Ovary (tissue), 3 donors: ENCODE measurements around the gene IL1RL1.

Experiments
- POLR2A ChIP-seq: fragments of 450-650 bp; IDR thresholded peaks from one replicate; pipeline ENCODE4 v1.6.1; 2017; ENCODE audit warnings: antibody characterized with exemption, mild to moderate bottlenecking, moderate library complexity
- TF ChIP-seq, protein P1 (sequence below), 3 donors: fragments of 450-650 bp in 2 of 3; fragments of 200-600 bp in 1 of 3; IDR thresholded peaks; one replicate each; pipeline versions ENCODE4 v1.5.1 to v1.8.0; 2016 to 2022; ENCODE audit warnings: antibody characterized with exemption in 3 of 3, mild to moderate bottlenecking in 1 of 3
- donor health status: DM: no; HTN: no; CAD: no.

DNA sequence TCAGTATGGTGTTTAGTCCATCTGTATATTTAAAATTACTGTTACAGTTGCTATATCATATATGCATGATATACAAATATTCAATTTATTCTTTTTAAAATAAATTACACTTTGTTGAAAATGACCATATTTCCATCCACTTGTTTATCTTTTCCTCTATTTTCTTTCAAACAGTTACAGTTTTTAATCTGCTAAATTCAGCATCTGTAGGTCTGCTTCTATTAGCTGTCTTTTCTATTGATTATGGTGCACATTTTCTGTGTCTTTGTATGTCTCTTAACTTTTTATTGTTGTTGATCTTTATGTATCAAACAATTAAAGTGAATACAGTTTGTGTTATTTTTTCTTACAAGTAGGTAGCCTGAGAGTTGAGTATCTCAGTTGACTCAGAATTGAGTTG lies 72.4 kb downstream of the IL1RL1 start:
- no peak for TF ChIP-seq POLR2A
- TF ChIP-seq, protein P1, sequence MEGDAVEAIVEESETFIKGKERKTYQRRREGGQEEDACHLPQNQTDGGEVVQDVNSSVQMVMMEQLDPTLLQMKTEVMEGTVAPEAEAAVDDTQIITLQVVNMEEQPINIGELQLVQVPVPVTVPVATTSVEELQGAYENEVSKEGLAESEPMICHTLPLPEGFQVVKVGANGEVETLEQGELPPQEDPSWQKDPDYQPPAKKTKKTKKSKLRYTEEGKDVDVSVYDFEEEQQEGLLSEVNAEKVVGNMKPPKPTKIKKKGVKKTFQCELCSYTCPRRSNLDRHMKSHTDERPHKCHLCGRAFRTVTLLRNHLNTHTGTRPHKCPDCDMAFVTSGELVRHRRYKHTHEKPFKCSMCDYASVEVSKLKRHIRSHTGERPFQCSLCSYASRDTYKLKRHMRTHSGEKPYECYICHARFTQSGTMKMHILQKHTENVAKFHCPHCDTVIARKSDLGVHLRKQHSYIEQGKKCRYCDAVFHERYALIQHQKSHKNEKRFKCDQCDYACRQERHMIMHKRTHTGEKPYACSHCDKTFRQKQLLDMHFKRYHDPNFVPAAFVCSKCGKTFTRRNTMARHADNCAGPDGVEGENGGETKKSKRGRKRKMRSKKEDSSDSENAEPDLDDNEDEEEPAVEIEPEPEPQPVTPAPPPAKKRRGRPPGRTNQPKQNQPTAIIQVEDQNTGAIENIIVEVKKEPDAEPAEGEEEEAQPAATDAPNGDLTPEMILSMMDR (IDR thresholded peaks at IDR 0.05), result no peak
